OCI-LY3 (cell line): ENCODE measurements around the gene DPP6.

Source experiments
- CTCF ChIP-seq: fragments of 200-600, 300-600 bp; sonication (generic); IDR thresholded peaks from 2 replicates; pipeline ENCODE4 v1.5.1; 2014; ENCODE audit warnings: antibody characterized with exemption, low read length, low read depth
- EZH2phosphoT487 ChIP-seq: fragments of 200-600 bp; shearing (Covaris generic); IDR thresholded peaks from 2 replicates; pipeline ENCODE4 v1.6.1; 2018; ENCODE audit warnings: antibody characterized with exemption, mixed run types, low read depth

GRCh38 chr7:154416714-154417113, 364.5 kb downstream of the DPP6 start:
- TF ChIP-seq EZH2phosphoT487, result no peak
- no peak for TF ChIP-seq CTCF
